Measurements from ENCODE around the gene MBLAC1. TPM values are rescaled to one million over a fixed set of nuclear protein-coding genes. Genes with fewer than 3 reads are reported as not detected.

The MBLAC1 gene
- total and polyA plus RNA-seq, 9 of the 15 experiments (the other 6 are each of a cell fraction or from before 2014, with no cell fraction given), result 0.03 to 3.1 (median 0.52) TPM

DNA sequence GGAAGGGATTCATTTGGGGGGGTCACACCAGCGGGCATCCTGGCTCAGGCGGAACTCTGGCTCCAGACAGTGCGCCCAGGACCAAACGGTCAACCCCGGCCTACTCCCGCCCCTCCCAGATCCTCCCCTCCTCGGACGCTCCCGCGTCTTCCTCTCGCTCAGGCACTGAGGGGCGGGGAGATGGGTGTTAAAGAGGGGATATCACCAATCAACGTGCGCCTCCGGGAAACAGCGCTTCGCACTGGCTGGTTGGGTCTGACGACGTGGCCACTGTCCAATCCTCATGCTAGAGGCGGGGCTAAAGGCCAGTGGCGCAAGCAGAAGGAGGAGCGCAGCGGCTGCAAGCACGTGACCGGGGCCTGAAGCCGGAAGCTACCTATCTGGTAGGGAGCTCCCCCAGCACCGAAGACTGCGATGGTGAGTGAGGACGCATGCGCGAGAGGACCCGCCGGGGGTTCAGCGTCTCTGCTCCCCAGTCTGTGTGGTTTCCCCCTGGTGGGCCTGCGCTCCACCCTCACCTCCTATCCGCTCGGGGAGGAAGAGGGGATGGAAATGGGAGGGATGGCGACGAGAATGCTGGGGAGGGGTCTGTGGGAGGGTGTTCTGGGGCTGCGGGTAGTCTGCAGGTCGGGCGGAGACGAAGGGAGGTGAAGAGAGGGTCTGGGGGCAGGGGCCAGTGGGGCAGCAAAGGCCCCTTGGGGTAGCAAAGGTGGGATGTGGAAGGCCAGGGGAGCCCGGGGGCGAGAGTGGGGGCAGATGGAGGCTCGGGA lies 22.0 kb downstream of the MBLAC1 start, which contains the start of gene LAMTOR4 (continued):
- TF ChIP-seq, protein P1, sequence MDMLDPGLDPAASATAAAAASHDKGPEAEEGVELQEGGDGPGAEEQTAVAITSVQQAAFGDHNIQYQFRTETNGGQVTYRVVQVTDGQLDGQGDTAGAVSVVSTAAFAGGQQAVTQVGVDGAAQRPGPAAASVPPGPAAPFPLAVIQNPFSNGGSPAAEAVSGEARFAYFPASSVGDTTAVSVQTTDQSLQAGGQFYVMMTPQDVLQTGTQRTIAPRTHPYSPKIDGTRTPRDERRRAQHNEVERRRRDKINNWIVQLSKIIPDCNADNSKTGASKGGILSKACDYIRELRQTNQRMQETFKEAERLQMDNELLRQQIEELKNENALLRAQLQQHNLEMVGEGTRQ (CRISPR knock-in tag; IDR thresholded peaks at IDR 0.05), result peak; percentile 97
- no peak for TF ChIP-seq ZNF507 (tag; conservative IDR thresholded peaks at IDR 0.05)
- no peak for TF ChIP-seq CHD1 (IDR thresholded peaks at IDR 0.05; ENCODE audit: low read length)
- TF ChIP-seq, protein P2, sequence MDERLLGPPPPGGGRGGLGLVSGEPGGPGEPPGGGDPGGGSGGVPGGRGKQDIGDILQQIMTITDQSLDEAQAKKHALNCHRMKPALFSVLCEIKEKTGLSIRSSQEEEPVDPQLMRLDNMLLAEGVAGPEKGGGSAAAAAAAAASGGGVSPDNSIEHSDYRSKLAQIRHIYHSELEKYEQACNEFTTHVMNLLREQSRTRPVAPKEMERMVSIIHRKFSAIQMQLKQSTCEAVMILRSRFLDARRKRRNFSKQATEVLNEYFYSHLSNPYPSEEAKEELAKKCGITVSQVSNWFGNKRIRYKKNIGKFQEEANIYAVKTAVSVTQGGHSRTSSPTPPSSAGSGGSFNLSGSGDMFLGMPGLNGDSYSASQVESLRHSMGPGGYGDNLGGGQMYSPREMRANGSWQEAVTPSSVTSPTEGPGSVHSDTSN (CRISPR knock-in tag; IDR thresholded peaks at IDR 0.05; ENCODE audit: low read depth), result peak; percentile 67
- TF ChIP-seq, protein P2 (tag; conservative IDR thresholded peaks at IDR 0.05; ENCODE audit: low read depth), result peak; percentile 98
- TF ChIP-seq, protein P3, sequence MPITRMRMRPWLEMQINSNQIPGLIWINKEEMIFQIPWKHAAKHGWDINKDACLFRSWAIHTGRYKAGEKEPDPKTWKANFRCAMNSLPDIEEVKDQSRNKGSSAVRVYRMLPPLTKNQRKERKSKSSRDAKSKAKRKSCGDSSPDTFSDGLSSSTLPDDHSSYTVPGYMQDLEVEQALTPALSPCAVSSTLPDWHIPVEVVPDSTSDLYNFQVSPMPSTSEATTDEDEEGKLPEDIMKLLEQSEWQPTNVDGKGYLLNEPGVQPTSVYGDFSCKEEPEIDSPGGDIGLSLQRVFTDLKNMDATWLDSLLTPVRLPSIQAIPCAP (CRISPR knock-in tag; IDR thresholded peaks at IDR 0.05; ENCODE audit: borderline replicate concordance), result no peak
- TF ChIP-seq NR1H2 (CRISPR knock-in tag; IDR thresholded peaks at IDR 0.05), result no peak
- no peak for TF ChIP-seq ZNF184 (CRISPR knock-in tag; IDR thresholded peaks at IDR 0.05)
- TF ChIP-seq PYGO2 (tag; IDR thresholded peaks at IDR 0.05), result no peak
- no peak for TF ChIP-seq TAF15 (IDR thresholded peaks at IDR 0.05; ENCODE audit: low read depth, low read length)
- TF ChIP-seq GABPA (tag; conservative IDR thresholded peaks at IDR 0.05; ENCODE audit: low read depth), result peak; percentile 86
- TF ChIP-seq CREBBP (IDR thresholded peaks at IDR 0.05; ENCODE audit: low read depth, low read length), result no peak
- TF ChIP-seq SMARCA5 (IDR thresholded peaks at IDR 0.05), result no peak
- TF ChIP-seq, protein P4, sequence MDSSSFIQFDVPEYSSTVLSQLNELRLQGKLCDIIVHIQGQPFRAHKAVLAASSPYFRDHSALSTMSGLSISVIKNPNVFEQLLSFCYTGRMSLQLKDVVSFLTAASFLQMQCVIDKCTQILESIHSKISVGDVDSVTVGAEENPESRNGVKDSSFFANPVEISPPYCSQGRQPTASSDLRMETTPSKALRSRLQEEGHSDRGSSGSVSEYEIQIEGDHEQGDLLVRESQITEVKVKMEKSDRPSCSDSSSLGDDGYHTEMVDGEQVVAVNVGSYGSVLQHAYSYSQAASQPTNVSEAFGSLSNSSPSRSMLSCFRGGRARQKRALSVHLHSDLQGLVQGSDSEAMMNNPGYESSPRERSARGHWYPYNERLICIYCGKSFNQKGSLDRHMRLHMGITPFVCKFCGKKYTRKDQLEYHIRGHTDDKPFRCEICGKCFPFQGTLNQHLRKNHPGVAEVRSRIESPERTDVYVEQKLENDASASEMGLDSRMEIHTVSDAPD (CRISPR knock-in tag; IDR thresholded peaks at IDR 0.05), result no peak
- peak; percentile 63 for TF ChIP-seq HNRNPLL (IDR thresholded peaks at IDR 0.05; ENCODE audit: low read depth, low read length, poor library complexity, severe bottlenecking)
- no peak for TF ChIP-seq CCAR2 (IDR thresholded peaks at IDR 0.05; ENCODE audit: low read depth, low read length)
- no peak for TF ChIP-seq ZNF75A (CRISPR knock-in tag; IDR thresholded peaks at IDR 0.05)
- TF ChIP-seq, protein P5, sequence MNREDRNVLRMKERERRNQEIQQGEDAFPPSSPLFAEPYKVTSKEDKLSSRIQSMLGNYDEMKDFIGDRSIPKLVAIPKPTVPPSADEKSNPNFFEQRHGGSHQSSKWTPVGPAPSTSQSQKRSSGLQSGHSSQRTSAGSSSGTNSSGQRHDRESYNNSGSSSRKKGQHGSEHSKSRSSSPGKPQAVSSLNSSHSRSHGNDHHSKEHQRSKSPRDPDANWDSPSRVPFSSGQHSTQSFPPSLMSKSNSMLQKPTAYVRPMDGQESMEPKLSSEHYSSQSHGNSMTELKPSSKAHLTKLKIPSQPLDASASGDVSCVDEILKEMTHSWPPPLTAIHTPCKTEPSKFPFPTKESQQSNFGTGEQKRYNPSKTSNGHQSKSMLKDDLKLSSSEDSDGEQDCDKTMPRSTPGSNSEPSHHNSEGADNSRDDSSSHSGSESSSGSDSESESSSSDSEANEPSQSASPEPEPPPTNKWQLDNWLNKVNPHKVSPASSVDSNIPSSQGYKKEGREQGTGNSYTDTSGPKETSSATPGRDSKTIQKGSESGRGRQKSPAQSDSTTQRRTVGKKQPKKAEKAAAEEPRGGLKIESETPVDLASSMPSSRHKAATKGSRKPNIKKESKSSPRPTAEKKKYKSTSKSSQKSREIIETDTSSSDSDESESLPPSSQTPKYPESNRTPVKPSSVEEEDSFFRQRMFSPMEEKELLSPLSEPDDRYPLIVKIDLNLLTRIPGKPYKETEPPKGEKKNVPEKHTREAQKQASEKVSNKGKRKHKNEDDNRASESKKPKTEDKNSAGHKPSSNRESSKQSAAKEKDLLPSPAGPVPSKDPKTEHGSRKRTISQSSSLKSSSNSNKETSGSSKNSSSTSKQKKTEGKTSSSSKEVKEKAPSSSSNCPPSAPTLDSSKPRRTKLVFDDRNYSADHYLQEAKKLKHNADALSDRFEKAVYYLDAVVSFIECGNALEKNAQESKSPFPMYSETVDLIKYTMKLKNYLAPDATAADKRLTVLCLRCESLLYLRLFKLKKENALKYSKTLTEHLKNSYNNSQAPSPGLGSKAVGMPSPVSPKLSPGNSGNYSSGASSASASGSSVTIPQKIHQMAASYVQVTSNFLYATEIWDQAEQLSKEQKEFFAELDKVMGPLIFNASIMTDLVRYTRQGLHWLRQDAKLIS (CRISPR knock-in tag; IDR thresholded peaks at IDR 0.05), result no peak
